K562 (cell line): ENCODE data around the gene PNRC1. TPM values are rescaled to one million over a fixed set of nuclear protein-coding genes. Genes with fewer than 3 reads are reported as not detected.

Experiments
- ATAC-seq: fragments of 200-7000 bp; cut with Tn5 transposase; 3 replicates; pipeline ENCODE4 v1.9.1; 2020; ENCODE audit warnings: moderate library complexity
- BruUV-seq: library from RNA; stranded (reverse); fragments of 400-500 nt; replicated peaks from 2 replicates; lab custom pipeline; 2021; lab: Mats Ljungman, UMichigan
- CTCF ChIA-PET: fragments of 300-600 bp; formaldehyde crosslinking; extraction: SDS; loops from one replicate; lab custom pipeline; 2021; ENCODE audit warnings: low intra/inter-chr PET ratio; lab: Yijun Ruan, JAX
- POLR2A ChIA-PET: fragments of 300-600, 350-650 bp; sonication (Branson Sonifier 250); formaldehyde crosslinking; extraction: SDS; loops from one replicate; lab custom pipeline; 2021; ENCODE audit warnings: antibody characterized with exemption, inconsistent platforms; lab: Yijun Ruan, JAX
- DNase-seq, 4 experiments: peaks; one replicate each; pipeline versions ENCODE4 v3.0.0 to v3.0.0-alpha.2; 2011 to 2018; ENCODE audit warnings: low spot score in 3 of 4, mixed read lengths in 3 of 4; ENCODE audit errors: extremely low read depth in 1 of 4
- FAIRE-seq: peaks from 2 replicates; lab custom pipeline; 2011; peaks lifted over from hg19 to GRCh38; lab: Jason Lieb, UNC
- H2AFZ ChIP-seq: 2 replicates; pipeline ENCODE4 v1.6.0; 2011; ENCODE audit warnings: low read depth, low read length, control low read depth, inconsistent platforms
- H3K27ac ChIP-seq: fragments of 200-600 bp; 3 replicates; pipeline ENCODE4 v1.8.0; 2011; ENCODE audit warnings: low read depth, mild to moderate bottlenecking, control low read depth, inconsistent platforms, low read length, moderate library complexity, mixed read lengths; ENCODE audit errors: extremely low read depth
- H3K27me3 ChIP-seq, 2 experiments: fragments of 300-600 bp in 1 of 2; 2 replicates in 1 of 2; 3 replicates in 1 of 2; pipeline versions ENCODE4 v1.6.0 to v1.8.0; 2011; ENCODE audit warnings: inconsistent platforms in 2 of 2, low read length in 2 of 2, mild to moderate bottlenecking in 1 of 2, mixed read lengths in 1 of 2, moderate library complexity in 1 of 2; ENCODE audit not compliant: control insufficient read depth in 2 of 2, insufficient read depth in 2 of 2
- H3K36me3 ChIP-seq: fragments of 300-600 bp; 3 replicates; pipeline ENCODE4 v1.8.0; 2011; ENCODE audit warnings: mild to moderate bottlenecking, low read length, inconsistent platforms; ENCODE audit not compliant: control insufficient read depth, insufficient read depth
- H3K4me1 ChIP-seq, 2 experiments: fragments of 200-600 bp in 1 of 2; replicated peaks in 1 of 2; 2 replicates in 1 of 2; 3 replicates in 1 of 2; pipeline versions ENCODE4 v1.5.1 to v1.8.0; 2011; ENCODE audit warnings: inconsistent platforms in 2 of 2, low read length in 2 of 2, mild to moderate bottlenecking in 1 of 2, mixed read lengths in 1 of 2, moderate library complexity in 1 of 2; ENCODE audit not compliant: control insufficient read depth in 2 of 2, insufficient read depth in 2 of 2
- H3K4me2 ChIP-seq: 2 replicates; pipeline ENCODE4 v1.6.1; 2011; ENCODE audit warnings: low read length, control low read depth, inconsistent platforms, mixed read lengths; ENCODE audit not compliant: insufficient read depth
- H3K4me3 ChIP-seq: fragments of 200-600 bp; sonication (generic), shearing (Covaris generic); 2 replicates; pipeline ENCODE4 v1.5.1; 2016; ENCODE audit warnings: control low read depth, inconsistent platforms
- H3K79me2 ChIP-seq: fragments of 200-600 bp; 3 replicates; pipeline ENCODE4 v1.8.0; 2011; ENCODE audit warnings: low read length, inconsistent platforms; ENCODE audit not compliant: control insufficient read depth, insufficient read depth
- H3K9ac ChIP-seq, 2 experiments: 2 replicates each; pipeline versions ENCODE4 v1.6.0 to v1.6.1; 2011; ENCODE audit warnings: low read depth in 2 of 2, low read length in 2 of 2, control low read depth in 1 of 2, inconsistent platforms in 1 of 2, mild to moderate bottlenecking in 1 of 2, mixed read lengths in 1 of 2; ENCODE audit not compliant: insufficient read depth in 1 of 2
- H3K9me1 ChIP-seq: one replicate; pipeline ENCODE4 v1.6.0; 2011; ENCODE audit warnings: inconsistent platforms, mild to moderate bottlenecking, low read length, moderate library complexity; ENCODE audit not compliant: control insufficient read depth, insufficient read depth
- H3K9me3 ChIP-seq: replicated peaks from 2 replicates; pipeline ENCODE4 v1.5.1; 2011; ENCODE audit warnings: low read depth, low read length, inconsistent platforms; ENCODE audit not compliant: control insufficient read depth, insufficient read depth
- H4K20me1 ChIP-seq: replicated peaks from 2 replicates; pipeline ENCODE4 v1.6.1; 2011; ENCODE audit warnings: low read length, inconsistent platforms, mixed read lengths; ENCODE audit not compliant: control insufficient read depth, insufficient read depth
- AFF1 ChIP-seq, 2 experiments: fragments of 450-650 bp; IDR thresholded peaks; 2 replicates each; pipeline ENCODE4 v1.6.1; 2018; ENCODE audit warnings: mild to moderate bottlenecking in 2 of 2, low read depth in 1 of 2; ENCODE audit not compliant: partially characterized antibody in 2 of 2
- CBFB ChIP-seq: sonication (generic); formaldehyde crosslinking; IDR thresholded peaks from 2 replicates; pipeline ENCODE4 v1.4.0; 2020; ENCODE audit warnings: mild to moderate bottlenecking, missing genetic modification reagents
- CBX2 ChIP-seq: fragments of 200-600 bp; sonication (generic); IDR thresholded peaks from one replicate; pipeline ENCODE4 v1.6.1; 2012; ENCODE audit warnings: mild to moderate bottlenecking, low read length, inconsistent platforms; ENCODE audit not compliant: insufficient read depth, poor library complexity, severe bottlenecking
- ELF2 ChIP-seq: fragments of 250-450 bp; sonication (Bioruptor Pico); IDR thresholded peaks from 2 replicates; pipeline ENCODE4 v1.5.0; 2021; ENCODE audit warnings: mild to moderate bottlenecking
- ESRRA ChIP-seq: fragments of 450-650 bp; IDR thresholded peaks from 2 replicates; pipeline ENCODE4 v1.6.1; 2014; ENCODE audit warnings: low read depth, mild to moderate bottlenecking, moderate library complexity, borderline replicate concordance
- HNRNPLL ChIP-seq: fragments of 200-400 bp; formaldehyde crosslinking; IDR thresholded peaks from 2 replicates; pipeline ENCODE4 v1.6.1; 2017; ENCODE audit warnings: low read length, low read depth, mild to moderate bottlenecking; ENCODE audit not compliant: poor library complexity, severe bottlenecking
- MAFK ChIP-seq: IDR thresholded peaks from 2 replicates; pipeline ENCODE4 v1.6.1; 2011; ENCODE audit warnings: low read length, improper control_type of control experiment
- PML ChIP-seq: IDR thresholded peaks from 2 replicates; pipeline ENCODE4 v1.6.1; 2012; ENCODE audit warnings: low read length, inconsistent platforms
- SFPQ ChIP-seq: fragments of 200-400 bp; formaldehyde crosslinking; IDR thresholded peaks from 2 replicates; pipeline ENCODE4 v1.6.1; 2017; ENCODE audit warnings: mild to moderate bottlenecking, low read depth, low read length, moderate library complexity
- ZBTB34 ChIP-seq: fragments of 250-450 bp; sonication (Bioruptor Pico); IDR thresholded peaks from 2 replicates; pipeline ENCODE4 v1.8.0; 2021; ENCODE audit warnings: mild to moderate bottlenecking, moderate library complexity
- ZBTB5 ChIP-seq: fragments of 450-650 bp; IDR thresholded peaks from 2 replicates; pipeline ENCODE4 v1.6.1; 2017; ENCODE audit warnings: antibody characterized with exemption
- ZNF143 ChIP-seq: sonication (generic); formaldehyde crosslinking; IDR thresholded peaks from 2 replicates; pipeline ENCODE4 v1.9.0; 2022; ENCODE audit warnings: mild to moderate bottlenecking, missing genetic modification reagents
- ZNF57 ChIP-seq: fragments of 450-650 bp; formaldehyde crosslinking; IDR thresholded peaks from 2 replicates; pipeline ENCODE4 v1.4.0; 2020; ENCODE audit warnings: mild to moderate bottlenecking, moderate library complexity
- WGBS: fragments of 100-300 bp; shearing (Covaris generic); methylation state at CpG from one replicate; pipeline ENCODE4 v1.1.6; 2016; ENCODE audit warnings: low coverage, mixed read lengths; ENCODE audit not compliant: insufficient coverage; ENCODE audit errors: missing lambda C conversion rate; 5-methylcytosine and 5-hydroxymethylcytosine counted together
- in situ Hi-C: fragments of 300-500 bp; cut with MboI; formaldehyde crosslinking; loops from 4 replicates; pipeline ENCODE4 v1.15.0; 2018; ENCODE audit warnings: inconsistent platforms, mixed read lengths
- intact Hi-C: fragments of 100-400 bp; cut with micrococcal nuclease; formaldehyde crosslinking; loops from 2 replicates; pipeline ENCODE4 v1.14.2; 2022
- polyA plus RNA-seq, 8 experiments: library from polyadenylated mRNA; depleted of rRNA in 4 of 8; stranded (reverse) in 5 of 8; unstranded in 3 of 8; fragments of >200 nt; fragmentation: Nextera tagmentation in 2 of 8; fragmentation: Illumina TruSeq in 1 of 8; extraction: Ambion mirVana in 2 of 8; extraction: Trizol in 1 of 8; gene quantifications; 2 replicates each; pipeline versions ENCODE4 v1.2.1 to v1.2.3, GENCODE V29; 2011 to 2014; ENCODE audit warnings: inconsistent platforms in 1 of 8, missing spikeins in 1 of 8
- total RNA-seq, 7 experiments: library from RNA; depleted of rRNA in 6 of 7; stranded (reverse); fragments of >200 nt in 6 of 7; fragmentation: Illumina TruSeq in 2 of 7; extraction: Trizol in 2 of 7; gene quantifications; 2 replicates each; pipeline versions ENCODE4 v1.2.1 to v1.2.3, GENCODE V29; 2011 to 2021; ENCODE audit warnings: low replicate concordance in 1 of 7

Gene PNRC1
- total and polyA plus RNA-seq, 9 of the 15 experiments (the other 6 are each of a cell fraction or from before 2014, with no cell fraction given), result 1.2 to 10.8 (median 6.5) TPM

GRCh38 chr6:89045576-89045975 is 35.0 kb upstream of the PNRC1 start:
- no peak for ATAC-seq
- Histone ChIP-seq H3K27ac (no peak overlapping the region), H3K27me3 (no peaks in the 10 kb centered on the region), H3K4me1 (no peaks in the 10 kb centered on the region; a peak in 1 of 5 replicates), H3K4me3 (no peak overlapping the region), H3K36me3 (no peaks in the 10 kb centered on the region), H3K4me2 (no peak overlapping the region), H2AFZ (no peak overlapping the region), H3K79me2 (no peaks in the 10 kb centered on the region), H3K9me1 (no peaks in the 10 kb centered on the region), H3K9ac (no peak overlapping the region), H4K20me1 (no peaks in the 10 kb centered on the region), H3K9me3 (no peaks in the 10 kb centered on the region)
- DNase-seq, result no peak
- 33% methylated on average over 4 of the region's 5 CpGs for WGBS
- no TSS peak for BruUV-seq
- FAIRE-seq, result no peak
- in situ Hi-C loops (no loop called here), intact Hi-C loops (no loop called here)
- CTCF ChIA-PET, result interaction anchor here (0.7 kb wide), 1 partner anchor 11 kb away, joined by 3 read pairs; no protein-coding TSS in a partner anchor
- POLR2A ChIA-PET, result interaction anchor here (0.6 to 0.9 kb wide), 2 partner anchors 20 to 554 kb away, joined by 3 read pairs; no protein-coding TSS in a partner anchor
- TF ChIP-seq ZNF57 (CRISPR knock-in tag), result no peak
- no peak for TF ChIP-seq CBFB
- no peak for TF ChIP-seq ELF2
- TF ChIP-seq MAFK, result no peak
- TF ChIP-seq AFF1 (IDR thresholded peaks at IDR 0.05; ENCODE audit: low read depth in 1 of 2, partially characterized antibody in 2 of 2), result no peak
- TF ChIP-seq ZBTB34 (CRISPR knock-in tag), result no peak
- no peak for TF ChIP-seq ESRRA
- TF ChIP-seq SFPQ, result no peak
- no peak for TF ChIP-seq ZNF143 (CRISPR knock-in tag)
- no peak for TF ChIP-seq CBX2
- no peak for TF ChIP-seq ZBTB5
- TF ChIP-seq HNRNPLL, result no peak
- no peak for TF ChIP-seq PML
